HG03342 (cell line): ENCODE measurements around the gene KIAA1671.

Experiments used
- ATAC-seq: cut with Tn5 transposase; IDR thresholded peaks from one replicate; pipeline ENCODE4 v1.9.1; 2021; ENCODE audit warnings: mild to moderate bottlenecking, moderate library complexity; ENCODE audit not compliant: unreplicated experiment

Gene KIAA1671

GRCh38 chr22:25032066-25032465 is 79.5 kb downstream of the KIAA1671 start:
- no peak for ATAC-seq

- no peak for ATAC-seq
Measured at GRCh38 chr22:25035715-25036114, 83.2 kb downstream of the KIAA1671 start.

- no peak for ATAC-seq
Measured at GRCh38 chr22:25038239-25038638, 85.7 kb downstream of the KIAA1671 start.

- no peak for ATAC-seq
Measured at GRCh38 chr22:25038771-25039170, 86.3 kb downstream of the KIAA1671 start.

- ATAC-seq: no peak
Measured at GRCh38 chr22:25039255-25039654, 86.7 kb downstream of the KIAA1671 start.

GRCh38 chr22:25039754-25040153 is 87.2 kb downstream of the KIAA1671 start:
- no peak for ATAC-seq

- no peak for ATAC-seq
Measured at GRCh38 chr22:25045159-25045558, 92.6 kb downstream of the KIAA1671 start.

DNA sequence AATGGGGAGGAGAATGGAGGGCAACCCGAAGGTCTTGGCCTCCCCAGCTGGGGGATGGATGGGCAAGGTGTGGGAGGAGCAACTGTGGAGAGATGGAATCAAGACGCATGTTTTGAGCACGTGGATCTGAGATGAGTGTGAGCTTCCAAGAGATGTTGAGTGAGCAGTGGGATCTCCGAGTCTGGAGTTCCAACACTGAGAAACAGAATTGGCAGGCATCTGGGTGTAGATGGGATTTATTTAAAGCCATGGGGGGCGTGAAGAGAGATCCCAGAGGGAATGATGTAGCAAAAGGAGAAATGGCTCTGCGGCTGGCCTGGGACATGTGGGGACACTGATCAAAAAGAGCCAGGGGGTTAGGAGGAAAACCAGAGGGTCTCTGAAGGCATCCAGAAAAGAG is 95.6 kb downstream of the KIAA1671 start:
- no peak for ATAC-seq

GRCh38 chr22:25048659-25049647 is 96.4 kb downstream of the KIAA1671 start:
- ATAC-seq: no peak

GRCh38 chr22:25049770-25050169 is 97.3 kb downstream of the KIAA1671 start:
- no peak for ATAC-seq

GRCh38 chr22:25050566-25050965 is 98.0 kb downstream of the KIAA1671 start:
- ATAC-seq: no peak

GRCh38 chr22:25051073-25051472 is 98.6 kb downstream of the KIAA1671 start:
- ATAC-seq: no peak

GRCh38 chr22:25051983-25052710 is 99.6 kb downstream of the KIAA1671 start:
- ATAC-seq: no peak

DNA sequence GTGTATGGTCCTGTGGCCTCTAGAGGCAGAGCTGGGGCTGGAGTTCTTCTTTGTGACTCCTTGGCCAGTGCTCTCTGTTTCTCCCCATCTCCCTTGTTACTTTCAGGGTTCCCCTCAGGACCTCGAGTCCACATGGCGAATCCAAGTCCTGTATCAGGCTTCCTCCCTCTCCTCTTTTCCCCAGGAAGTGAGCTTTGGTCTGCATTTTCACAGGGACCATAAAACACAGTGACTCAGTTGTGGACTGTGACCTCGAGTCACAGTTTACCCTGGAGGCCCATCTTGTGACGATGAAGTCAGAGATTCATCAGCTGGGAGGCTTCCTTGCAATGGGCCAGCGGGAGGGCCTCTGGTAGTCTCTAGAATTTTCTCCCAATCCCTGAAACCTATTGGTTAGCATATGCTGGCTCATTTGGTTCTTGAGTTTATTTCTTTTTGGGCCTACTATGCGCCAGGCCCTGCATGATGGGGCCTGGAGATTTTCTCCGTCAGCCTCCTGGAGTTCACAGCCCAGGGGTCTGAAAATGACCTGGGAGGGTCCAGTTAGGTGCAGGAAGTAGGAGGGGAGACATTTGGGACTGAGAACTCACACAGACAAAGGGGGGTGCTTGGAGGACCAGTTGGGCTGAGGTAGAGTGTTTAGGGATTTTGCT is 100.8 kb downstream of the KIAA1671 start:
- no peak for ATAC-seq

DNA sequence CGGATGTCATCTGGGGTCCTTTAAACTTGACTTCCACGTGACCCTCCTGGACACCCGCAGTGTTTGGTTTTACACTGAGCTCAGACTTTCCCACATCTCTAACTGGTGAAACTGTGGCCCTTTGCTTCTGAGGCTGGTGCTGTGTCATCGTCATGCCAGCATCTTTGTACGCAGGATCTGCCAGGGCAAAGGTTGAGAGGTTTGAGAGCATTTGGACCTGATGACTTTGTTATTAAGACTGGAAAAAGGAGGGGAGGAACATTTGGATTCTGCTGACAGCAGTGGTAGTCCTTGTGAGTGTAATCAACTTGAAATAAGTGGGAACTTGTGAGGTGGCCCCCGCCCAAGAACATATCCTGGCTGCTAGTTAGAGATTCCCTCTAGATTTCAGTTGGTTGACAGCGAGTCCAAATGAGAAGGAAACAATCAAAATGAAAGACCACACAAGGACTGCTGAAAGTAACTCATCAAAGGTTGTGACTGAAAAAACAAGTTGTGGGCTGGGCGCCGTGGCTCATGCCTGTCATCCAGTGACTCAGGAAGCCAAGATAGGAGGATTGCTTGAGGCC is 102.5 kb downstream of the KIAA1671 start:
- no peak for ATAC-seq

DNA sequence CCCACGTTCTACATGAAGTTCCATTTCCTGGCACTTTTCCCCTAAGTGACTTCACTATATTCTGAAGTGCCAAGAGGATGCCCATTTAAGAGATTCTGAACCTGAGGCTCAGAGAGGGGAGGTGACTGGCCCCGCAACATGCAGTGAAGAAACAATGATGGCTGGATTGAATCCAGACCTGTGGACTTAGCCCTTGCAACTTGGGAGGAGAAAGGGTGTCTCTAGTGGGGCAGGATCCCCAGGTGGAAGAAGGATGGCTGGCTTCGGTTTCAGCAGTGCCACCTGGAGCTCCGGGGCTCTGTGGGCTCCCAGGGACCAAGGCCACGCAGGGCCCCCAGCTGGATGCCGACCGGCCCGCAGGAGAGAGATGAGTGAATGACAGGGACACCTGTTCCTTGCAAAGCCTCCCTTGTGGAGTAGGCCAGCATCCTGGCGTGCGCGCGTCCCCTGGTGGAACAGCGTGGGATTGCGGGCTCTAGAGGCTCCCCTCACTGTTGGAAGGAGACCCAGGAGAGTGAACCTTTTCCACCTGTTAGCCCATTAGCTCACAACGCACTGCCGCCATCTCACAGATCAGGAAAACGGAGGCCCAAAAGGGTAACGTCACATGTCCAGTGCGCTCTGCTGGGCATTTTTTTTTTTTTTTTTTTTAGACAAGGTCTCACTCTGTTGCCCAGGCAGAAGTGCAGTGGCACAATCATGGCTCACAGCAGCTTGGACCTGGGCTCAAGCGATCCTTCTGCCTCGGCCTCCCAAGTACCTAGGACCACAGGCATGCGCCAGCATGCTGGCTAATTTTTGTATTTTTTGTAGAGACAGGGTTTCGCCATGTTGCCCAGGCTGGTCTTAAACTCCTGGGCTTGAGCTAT is 104.7 kb downstream of the KIAA1671 start:
- no peak for ATAC-seq

DNA sequence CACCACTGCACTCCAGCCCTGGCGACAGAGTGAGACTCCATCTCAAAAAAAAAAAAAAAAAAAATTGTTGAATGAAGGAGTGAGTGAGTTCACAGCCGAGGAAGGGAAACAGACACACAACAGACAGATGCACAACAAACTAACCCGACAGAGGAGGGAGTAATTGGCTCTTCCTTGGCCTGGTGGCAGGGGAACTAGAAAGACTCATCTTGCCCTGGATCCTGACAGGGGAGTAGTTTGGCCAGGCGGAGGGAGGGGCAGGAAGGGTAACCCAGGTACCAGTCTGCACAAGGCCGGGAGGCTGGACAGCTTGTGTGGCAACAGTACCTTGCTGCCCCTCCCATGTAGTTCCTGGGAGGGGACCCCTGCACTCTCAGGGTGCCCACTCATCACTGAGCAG is 106.9 kb downstream of the KIAA1671 start:
- ATAC-seq: no peak

DNA sequence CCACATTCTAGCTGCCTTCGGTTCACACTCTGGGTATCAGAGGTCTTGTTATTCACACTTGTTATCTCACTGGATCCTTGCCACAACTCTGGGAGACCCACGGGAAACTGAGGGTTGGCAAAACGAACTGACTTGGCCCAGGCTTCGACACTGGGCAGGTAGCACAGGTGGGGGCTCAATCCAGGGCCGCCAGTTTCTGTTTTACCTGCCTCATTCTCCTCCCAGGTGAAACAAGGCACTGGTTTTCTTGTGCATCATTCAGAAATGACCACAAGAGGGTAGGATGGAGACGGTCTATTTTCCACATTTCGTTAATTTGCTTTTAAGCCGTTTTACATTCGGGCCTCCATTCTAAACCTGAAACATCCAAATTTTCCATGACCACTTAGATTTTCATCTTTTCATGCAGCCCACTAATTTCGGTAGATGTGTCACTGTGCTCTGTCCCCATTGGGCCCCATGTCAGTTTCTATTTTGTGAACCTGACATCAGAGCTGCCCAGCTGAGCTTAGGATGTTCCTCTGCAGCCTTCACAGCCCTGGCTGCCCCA is 108.1 kb downstream of the KIAA1671 start:
- no peak for ATAC-seq

DNA sequence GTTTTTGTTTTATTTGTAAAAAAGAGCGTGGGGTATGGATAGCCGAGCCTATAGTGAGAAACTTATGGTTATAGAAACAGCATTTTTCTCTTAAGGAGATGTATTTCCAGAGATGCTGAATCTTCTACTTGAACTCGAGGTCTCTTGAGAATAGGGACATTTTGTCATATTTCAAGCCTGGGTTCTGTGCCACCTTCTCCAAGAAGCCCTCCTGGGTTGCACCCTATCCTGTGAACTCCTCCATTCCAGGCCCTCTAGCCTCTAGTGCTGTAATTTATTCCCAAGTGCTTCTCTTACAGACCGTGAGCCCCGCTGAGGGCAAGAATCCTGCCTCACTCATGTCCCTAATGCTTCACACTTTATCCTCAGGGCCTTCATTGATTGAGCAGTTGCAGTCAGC is 108.6 kb downstream of the KIAA1671 start:
- no peak for ATAC-seq
